Measurements from ENCODE around the gene FAM184B.

The FAM184B gene

DNA sequence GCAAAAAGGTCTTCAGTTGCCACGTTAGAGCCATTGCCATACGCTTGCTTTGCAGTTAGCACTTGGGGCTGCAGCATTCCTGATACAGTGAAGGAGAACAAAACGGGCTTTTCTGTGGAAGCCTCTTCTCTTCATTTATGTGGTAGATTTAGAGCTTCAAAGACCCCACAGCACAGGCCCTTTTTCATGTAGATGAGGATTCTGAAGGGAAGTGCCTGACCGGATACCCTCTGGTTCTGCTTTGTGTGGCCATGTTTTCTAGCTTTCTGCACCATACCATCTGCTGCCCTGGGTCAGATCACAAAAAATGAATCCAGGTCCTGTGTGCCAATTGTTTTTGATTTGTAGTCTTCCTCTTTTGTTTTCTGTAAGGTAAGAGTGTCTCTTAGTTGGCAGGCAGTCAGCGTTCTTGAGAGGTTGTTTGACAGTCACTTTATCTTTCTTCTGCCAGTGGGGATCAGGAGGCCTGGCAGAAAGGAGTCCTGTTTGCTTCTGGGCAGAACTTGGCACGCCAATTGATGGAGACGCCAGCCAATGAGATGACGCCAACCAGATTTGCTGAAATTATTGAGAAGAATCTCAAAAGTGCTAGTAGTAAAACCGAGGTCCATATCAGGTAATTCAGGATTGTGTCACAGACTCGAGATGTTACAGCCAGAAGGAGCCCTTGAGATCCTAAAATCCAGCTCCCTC, 196.8 kb downstream of the FAM184B start:
- in situ Hi-C loops (cut with MboI; ENCODE audit: low sequenced_read_pairs): no loop called here

- in situ Hi-C loops (cut with MboI; ENCODE audit: low sequenced_read_pairs): no loop called here
Observed at GRCh38 chr4:17583941-17584340, 197.5 kb downstream of the FAM184B start.

DNA sequence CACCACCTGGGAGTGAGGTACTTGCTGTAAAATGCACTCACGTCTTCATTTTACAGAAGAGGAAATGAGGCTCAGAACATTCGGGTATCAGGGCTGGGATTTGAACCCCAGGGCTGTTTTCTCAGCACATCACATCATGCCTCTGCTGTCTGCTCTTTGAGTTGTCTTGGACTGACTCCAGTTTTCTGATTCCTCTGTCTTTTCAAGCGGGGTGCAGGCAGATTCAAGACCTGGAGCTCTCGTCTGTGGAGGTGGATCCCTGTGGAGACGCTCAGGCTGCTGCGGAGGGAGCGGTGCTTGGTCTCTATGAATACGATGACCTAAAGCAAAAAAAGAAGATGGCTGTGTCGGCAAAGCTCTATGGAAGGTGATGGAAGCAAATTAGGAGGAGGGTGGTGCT, 198.1 kb downstream of the FAM184B start:
- in situ Hi-C loops (cut with MboI; ENCODE audit: low sequenced_read_pairs): no loop called here

- in situ Hi-C loops (cut with MboI; ENCODE audit: low sequenced_read_pairs): no loop called here
Observed at GRCh38 chr4:17580969-17581368, 200.5 kb downstream of the FAM184B start.

All from HL-60/S4 treated with retinoic acid at 250 ng/mL for 4 days and 3 days (cell line).